ENCODE results near the gene SEC31B.

The SEC31B gene

GRCh38 chr10:100519311-100520051 lies at the start of gene SEC31B:
TSS of gene SEC31B (minus strand) at chr10:100519861. CDS start at chr10:100516952, 2,909 bp downstream.
- DNase-seq (ENCODE audit: low read depth in 2 of 2): no peak

GRCh38 chr10:100568912-100569311 lies 49.3 kb upstream of the SEC31B start:
- no peak for DNase-seq (ENCODE audit: low read depth in 2 of 2)

GRCh38 chr10:100567826-100568225 lies 48.2 kb upstream of the SEC31B start:
- no peak for DNase-seq (ENCODE audit: low read depth in 2 of 2)

GRCh38 chr10:100567249-100567648 lies 47.6 kb upstream of the SEC31B start:
- no peak for DNase-seq (ENCODE audit: low read depth in 2 of 2)

- DNase-seq (ENCODE audit: low read depth in 2 of 2): no peak
Observed at GRCh38 chr10:100566561-100566960, 46.9 kb upstream of the SEC31B start.

- no peak for DNase-seq (ENCODE audit: low read depth in 2 of 2)
Observed at GRCh38 chr10:100565206-100565985, 45.7 kb upstream of the SEC31B start.

GRCh38 chr10:100562008-100562672 lies 42.5 kb upstream of the SEC31B start:
- DNase-seq (ENCODE audit: low read depth in 2 of 2): peak; percentile 71 to 72

- DNase-seq (ENCODE audit: low read depth in 2 of 2): no peak
Observed at GRCh38 chr10:100561005-100561404, 41.3 kb upstream of the SEC31B start.

- DNase-seq (ENCODE audit: low read depth in 2 of 2): no peak
Observed at GRCh38 chr10:100560248-100560647, 40.6 kb upstream of the SEC31B start.

GRCh38 chr10:100554902-100555301 lies 35.2 kb upstream of the SEC31B start:
- no peak for DNase-seq (ENCODE audit: low read depth in 2 of 2)

GRCh38 chr10:100553929-100554328 lies 34.3 kb upstream of the SEC31B start:
- DNase-seq (ENCODE audit: low read depth in 2 of 2): no peak

- no peak for DNase-seq (ENCODE audit: low read depth in 2 of 2)
Observed at GRCh38 chr10:100551738-100552137, 32.1 kb upstream of the SEC31B start.

GRCh38 chr10:100551196-100551595 lies 31.5 kb upstream of the SEC31B start:
- no peak for DNase-seq (ENCODE audit: low read depth in 2 of 2)

GRCh38 chr10:100544950-100545349 lies 25.3 kb upstream of the SEC31B start:
- DNase-seq (ENCODE audit: low read depth in 2 of 2): no peak

GRCh38 chr10:100537475-100537874 lies 17.8 kb upstream of the SEC31B start:
- no peak for DNase-seq (ENCODE audit: low read depth in 2 of 2)

GRCh38 chr10:100535715-100536353 lies 16.2 kb upstream of the SEC31B start, which contains the start of gene HIF1AN:
TSS of gene HIF1AN (plus strand) at chr10:100535943. CDS start at chr10:100535959, 16 bp downstream.
- DNase-seq (ENCODE audit: low read depth in 2 of 2): peak; percentile 70 to 83

- DNase-seq (ENCODE audit: low read depth in 2 of 2): no peak
Observed at GRCh38 chr10:100535338-100535714, 15.7 kb upstream of the SEC31B start.

GRCh38 chr10:100534726-100535125 lies 15.1 kb upstream of the SEC31B start:
- DNase-seq (ENCODE audit: low read depth in 2 of 2): no peak

GRCh38 chr10:100531761-100532160 lies 12.1 kb upstream of the SEC31B start:
- no peak for DNase-seq (ENCODE audit: low read depth in 2 of 2)

- DNase-seq (ENCODE audit: low read depth in 2 of 2): peak; percentile 78 to 83
Observed at GRCh38 chr10:100529475-100530298, 10.0 kb upstream of the SEC31B start, which contains the start of gene NDUFB8. TSS of gene NDUFB8 (minus strand) at chr10:100529871. CDS start at chr10:100529851, 20 bp downstream.

- no peak for DNase-seq (ENCODE audit: low read depth in 2 of 2)
Observed at GRCh38 chr10:100528921-100529474, 9.3 kb upstream of the SEC31B start.

Measured in stimulated activated CD4-positive, alpha-beta T cell treated with anti-CD3 and anti-CD28 coated beads, Interleukin-1b, Interleukin-23, amount 100 ng/mL, for 4 hours (primary cell).